Transverse colon (tissue), 4 donors: ENCODE measurements around the gene HDGFL1.

ENCODE experiments used
- POLR2A ChIP-seq: fragments of 450-650 bp; IDR thresholded peaks from one replicate; pipeline ENCODE4 v1.6.1; 2016; ENCODE audit warnings: antibody characterized with exemption, mild to moderate bottlenecking, moderate library complexity
- POLR2AphosphoS5 ChIP-seq, 3 donors: sonication (generic); formaldehyde crosslinking; IDR thresholded peaks; one replicate each; pipeline ENCODE4 v1.6.1; 2016; ENCODE audit warnings: antibody characterized with exemption in 3 of 3
- TF ChIP-seq, protein P1 (sequence below), 5 experiments: fragments of 200-600 bp in 3 of 5; fragments of 450-650 bp in 2 of 5; sonication (generic) in 3 of 5; IDR thresholded peaks; 1 replicate in 2 of 5; 2 replicates in 3 of 5; pipeline ENCODE4 v1.5.1; 2016 to 2017; ENCODE audit warnings: antibody characterized with exemption in 5 of 5, inconsistent platforms in 3 of 5, mild to moderate bottlenecking in 2 of 5, moderate library complexity in 1 of 5

GRCh38 chr6:22580337-22580736 is 11.0 kb downstream of the HDGFL1 start:
- TF ChIP-seq, protein P1, sequence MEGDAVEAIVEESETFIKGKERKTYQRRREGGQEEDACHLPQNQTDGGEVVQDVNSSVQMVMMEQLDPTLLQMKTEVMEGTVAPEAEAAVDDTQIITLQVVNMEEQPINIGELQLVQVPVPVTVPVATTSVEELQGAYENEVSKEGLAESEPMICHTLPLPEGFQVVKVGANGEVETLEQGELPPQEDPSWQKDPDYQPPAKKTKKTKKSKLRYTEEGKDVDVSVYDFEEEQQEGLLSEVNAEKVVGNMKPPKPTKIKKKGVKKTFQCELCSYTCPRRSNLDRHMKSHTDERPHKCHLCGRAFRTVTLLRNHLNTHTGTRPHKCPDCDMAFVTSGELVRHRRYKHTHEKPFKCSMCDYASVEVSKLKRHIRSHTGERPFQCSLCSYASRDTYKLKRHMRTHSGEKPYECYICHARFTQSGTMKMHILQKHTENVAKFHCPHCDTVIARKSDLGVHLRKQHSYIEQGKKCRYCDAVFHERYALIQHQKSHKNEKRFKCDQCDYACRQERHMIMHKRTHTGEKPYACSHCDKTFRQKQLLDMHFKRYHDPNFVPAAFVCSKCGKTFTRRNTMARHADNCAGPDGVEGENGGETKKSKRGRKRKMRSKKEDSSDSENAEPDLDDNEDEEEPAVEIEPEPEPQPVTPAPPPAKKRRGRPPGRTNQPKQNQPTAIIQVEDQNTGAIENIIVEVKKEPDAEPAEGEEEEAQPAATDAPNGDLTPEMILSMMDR (IDR thresholded peaks at IDR 0.05): no peak
- no peak for TF ChIP-seq POLR2A
- no peak for TF ChIP-seq POLR2AphosphoS5 (IDR thresholded peaks at IDR 0.05)
